GM12873 (cell line): ENCODE data around the gene URGCP.

Experiments
- TF ChIP-seq, protein P1 (sequence below): IDR thresholded peaks from 2 replicates; pipeline ENCODE4 v1.5.1; 2012; ENCODE audit warnings: low read depth, mild to moderate bottlenecking, moderate library complexity, low read length, control low read depth; ENCODE audit not compliant: insufficient read depth; ENCODE audit errors: missing control alignments

URGCP gene

DNA sequence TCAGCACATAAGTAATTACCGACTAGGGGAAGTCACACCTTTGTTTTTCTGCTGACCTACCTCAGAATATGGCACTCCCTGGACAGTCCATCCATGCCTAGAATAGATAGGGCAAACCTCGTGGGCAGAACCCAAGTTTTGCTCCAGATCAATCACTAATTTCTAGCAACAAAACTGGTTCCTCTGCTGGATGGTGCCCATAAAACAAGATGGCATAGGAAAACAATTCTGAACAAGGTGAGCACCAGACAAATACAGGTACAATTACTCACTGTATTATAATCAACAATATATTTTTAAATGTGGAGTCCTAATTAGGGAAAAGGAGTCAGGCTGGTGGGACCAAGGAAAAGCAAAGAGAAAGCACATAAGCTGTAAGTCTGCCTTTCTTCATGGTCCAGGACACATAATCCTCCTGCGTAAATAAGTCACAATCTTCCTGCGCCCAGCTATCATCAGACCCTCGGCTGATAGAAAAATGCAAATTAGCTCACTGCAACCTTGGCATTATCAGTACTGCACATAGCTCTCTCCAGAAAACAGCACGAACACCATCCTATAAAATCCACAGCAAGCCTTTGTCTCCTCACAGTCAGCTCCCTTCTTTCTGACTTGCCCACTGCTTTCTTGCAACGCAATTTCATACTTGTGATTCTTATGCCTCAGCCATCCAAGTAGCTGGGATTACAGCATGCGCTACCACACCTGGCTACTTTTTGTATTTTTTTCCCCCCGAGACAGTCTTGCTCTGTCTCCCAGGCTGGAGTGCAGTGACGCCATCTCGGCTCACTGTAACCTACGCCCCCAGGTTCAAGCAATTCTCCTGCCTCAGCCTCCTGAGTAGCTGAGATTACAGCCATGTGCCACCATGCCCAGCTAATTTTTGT, 15.1 kb downstream of the URGCP start:
- TF ChIP-seq, protein P1, sequence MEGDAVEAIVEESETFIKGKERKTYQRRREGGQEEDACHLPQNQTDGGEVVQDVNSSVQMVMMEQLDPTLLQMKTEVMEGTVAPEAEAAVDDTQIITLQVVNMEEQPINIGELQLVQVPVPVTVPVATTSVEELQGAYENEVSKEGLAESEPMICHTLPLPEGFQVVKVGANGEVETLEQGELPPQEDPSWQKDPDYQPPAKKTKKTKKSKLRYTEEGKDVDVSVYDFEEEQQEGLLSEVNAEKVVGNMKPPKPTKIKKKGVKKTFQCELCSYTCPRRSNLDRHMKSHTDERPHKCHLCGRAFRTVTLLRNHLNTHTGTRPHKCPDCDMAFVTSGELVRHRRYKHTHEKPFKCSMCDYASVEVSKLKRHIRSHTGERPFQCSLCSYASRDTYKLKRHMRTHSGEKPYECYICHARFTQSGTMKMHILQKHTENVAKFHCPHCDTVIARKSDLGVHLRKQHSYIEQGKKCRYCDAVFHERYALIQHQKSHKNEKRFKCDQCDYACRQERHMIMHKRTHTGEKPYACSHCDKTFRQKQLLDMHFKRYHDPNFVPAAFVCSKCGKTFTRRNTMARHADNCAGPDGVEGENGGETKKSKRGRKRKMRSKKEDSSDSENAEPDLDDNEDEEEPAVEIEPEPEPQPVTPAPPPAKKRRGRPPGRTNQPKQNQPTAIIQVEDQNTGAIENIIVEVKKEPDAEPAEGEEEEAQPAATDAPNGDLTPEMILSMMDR = no peak

DNA sequence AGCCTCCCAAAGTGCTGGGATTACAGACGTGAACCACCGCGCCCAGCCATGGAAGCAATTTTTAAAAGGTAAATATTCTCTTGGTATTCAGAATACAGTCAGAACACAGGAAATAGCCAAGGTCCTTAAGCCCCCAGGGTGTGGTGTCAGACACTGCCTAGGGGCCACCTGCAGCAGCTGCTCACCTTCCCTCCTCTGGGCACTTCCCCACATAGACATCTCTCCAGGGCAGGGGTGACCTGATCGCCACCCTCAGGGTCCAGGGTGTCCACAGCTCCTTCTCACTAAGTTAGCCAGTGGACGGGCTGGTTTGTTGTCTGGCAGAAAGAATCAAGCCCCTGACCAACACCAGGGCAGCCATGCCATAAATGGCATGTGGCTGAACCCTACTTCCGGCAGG, 15.9 kb downstream of the URGCP start:
- TF ChIP-seq, protein P1 = no peak

DNA sequence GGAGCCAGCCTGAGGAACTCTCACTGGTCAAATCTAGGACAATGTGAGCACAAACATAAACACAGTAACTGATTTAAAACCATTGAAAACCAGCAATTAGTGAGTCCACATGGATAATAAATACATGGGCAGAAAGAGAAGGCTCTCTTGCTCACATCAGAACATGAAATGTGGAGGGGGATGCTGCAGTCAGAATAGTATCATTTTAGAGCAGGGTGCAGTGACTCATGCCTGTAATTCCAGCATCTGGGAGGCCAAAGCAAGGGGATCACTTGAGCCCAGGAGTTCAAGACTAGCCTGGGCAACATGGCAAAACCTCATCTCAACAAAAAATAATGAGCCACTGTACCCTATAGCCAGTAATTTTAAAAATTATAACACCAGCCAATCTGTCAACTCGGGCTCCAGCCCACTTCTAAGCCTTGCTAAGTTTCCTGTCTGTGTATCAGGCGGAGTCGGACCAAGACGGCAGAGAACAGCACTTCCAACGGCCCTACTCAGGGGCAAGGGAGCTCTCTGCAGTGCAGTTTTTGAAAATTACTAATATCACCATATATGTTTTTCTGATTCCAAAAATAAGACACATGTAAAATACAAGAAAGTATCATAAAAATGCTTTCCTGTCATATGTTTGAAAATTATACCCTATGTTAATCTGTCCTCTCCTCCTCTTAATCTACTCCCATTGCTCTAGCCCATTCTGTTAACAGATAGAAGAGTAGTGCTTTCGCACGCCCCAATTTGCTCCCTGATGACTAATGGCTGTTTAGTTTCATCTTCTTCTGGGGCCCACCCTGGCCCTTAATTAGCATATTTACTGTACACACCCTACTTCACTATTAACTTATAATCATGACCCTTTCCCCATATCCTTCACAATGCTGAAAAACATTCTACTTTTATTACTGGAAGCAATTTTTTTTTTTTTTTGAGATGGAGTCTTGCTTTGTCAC, 17.1 kb downstream of the URGCP start:
- TF ChIP-seq, protein P1 = no peak

DNA sequence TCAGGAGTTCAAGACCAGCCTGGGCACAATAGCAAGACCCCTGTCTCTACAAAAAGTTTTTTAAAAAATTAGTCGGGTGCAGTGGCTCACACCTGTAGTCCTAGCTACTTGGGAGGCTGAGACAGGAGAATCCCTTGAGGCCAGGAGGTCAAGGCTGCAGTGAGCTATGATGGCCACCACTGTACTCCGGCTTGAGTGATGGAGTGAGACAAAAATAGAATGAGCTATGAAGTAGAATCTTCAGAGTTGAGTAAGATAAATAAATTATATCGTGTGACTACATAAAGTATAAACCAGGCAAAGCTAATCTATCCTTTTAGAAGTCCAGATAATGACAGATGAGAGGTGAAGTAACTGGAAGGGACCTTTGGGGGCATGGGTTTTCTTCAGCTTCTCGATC, 21.8 kb downstream of the URGCP start:
- TF ChIP-seq, protein P1 = no peak

DNA sequence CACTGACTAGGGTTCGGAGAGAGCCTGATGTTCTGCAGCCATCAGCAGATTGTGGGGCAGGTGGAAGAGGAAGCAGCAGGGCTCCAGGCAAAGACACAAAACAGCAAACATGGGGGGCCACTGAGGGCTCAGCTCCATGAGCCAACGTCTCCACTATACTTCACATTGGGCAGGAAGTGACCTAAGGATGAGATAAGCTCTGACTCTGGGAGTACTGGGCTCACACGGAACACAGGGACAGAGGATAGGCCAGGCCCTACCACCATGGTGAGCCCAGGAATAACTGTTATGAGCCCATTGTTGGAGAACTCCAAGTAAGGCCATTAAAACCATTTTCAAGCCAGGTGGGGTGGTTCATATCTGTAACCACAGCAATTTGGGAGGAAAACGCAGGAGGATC, 22.2 kb downstream of the URGCP start:
- TF ChIP-seq, protein P1 = no peak

DNA sequence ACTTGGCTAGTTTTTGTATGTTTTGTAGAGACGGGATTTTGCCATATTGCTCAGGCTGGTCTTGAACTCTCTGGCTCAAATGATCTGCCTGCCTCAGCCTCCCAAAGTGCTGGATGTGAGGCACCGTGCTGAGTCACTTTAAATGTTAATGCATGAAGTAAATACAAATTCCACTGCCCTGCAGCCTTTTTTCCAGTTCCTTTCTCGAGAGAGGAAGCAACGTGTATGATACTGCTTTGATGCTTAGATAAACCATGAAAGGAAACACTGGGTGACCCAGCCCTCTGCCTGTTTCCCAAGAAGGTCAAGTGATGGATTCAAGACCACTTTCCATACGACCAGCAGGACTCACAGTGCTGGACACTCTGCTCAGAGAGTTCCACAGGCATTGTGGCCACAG, 25.8 kb downstream of the URGCP start:
- TF ChIP-seq, protein P1 = no peak

DNA sequence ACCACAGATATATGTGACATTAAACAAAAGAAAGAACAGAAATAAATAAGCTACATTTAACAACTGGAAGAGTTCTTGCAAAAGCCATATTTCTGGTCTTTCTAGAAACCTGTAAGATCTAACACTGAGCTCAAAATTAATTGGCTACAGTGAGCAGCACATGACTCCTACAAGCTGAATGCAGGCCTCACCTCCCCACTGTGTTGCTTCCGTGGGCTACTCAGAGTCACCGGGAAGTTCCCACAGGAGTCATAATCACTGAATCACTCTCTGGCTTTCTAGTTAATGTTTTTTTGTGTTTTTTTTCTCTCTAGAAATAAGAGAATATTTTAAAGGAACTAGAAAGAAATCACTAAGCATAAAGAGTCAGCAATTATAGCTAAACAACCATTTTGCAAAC, 26.9 kb downstream of the URGCP start:
- TF ChIP-seq, protein P1 = no peak
